HG03565 (cell line): ENCODE results near the gene RAB17.
"Not testable (repeated sequence)": the region's sequence is repeated elsewhere in the genome, so short reads cannot be mapped to it uniquely, and the experiment has no call there.

ENCODE experiments used
- ATAC-seq: cut with Tn5 transposase; IDR thresholded peaks from one replicate; pipeline ENCODE4 v1.9.1; 2021; ENCODE audit warnings: mild to moderate bottlenecking, moderate library complexity; ENCODE audit not compliant: unreplicated experiment

Gene RAB17

GRCh38 chr2:237600205-237600846 lies 9.8 kb upstream of the RAB17 start:
- ATAC-seq: no peak

- no peak for ATAC-seq
Observed at GRCh38 chr2:237599465-237600110, 9.1 kb upstream of the RAB17 start.

GRCh38 chr2:237598468-237599208 lies 8.1 kb upstream of the RAB17 start:
- no peak for ATAC-seq

- no peak for ATAC-seq
Observed at GRCh38 chr2:237597196-237598145, 6.9 kb upstream of the RAB17 start.

- no peak for ATAC-seq
Observed at GRCh38 chr2:237596520-237597195, 6.1 kb upstream of the RAB17 start.

- not testable (repeated sequence) for ATAC-seq
Observed at GRCh38 chr2:237595829-237596519, 5.4 kb upstream of the RAB17 start.

GRCh38 chr2:237594514-237594871 lies 4.0 kb upstream of the RAB17 start:
- no peak for ATAC-seq

GRCh38 chr2:237593596-237594320 lies 3.2 kb upstream of the RAB17 start:
- no peak for ATAC-seq

- no peak for ATAC-seq
Observed at GRCh38 chr2:237593036-237593435, 2.5 kb upstream of the RAB17 start.

- ATAC-seq: no peak
Observed at GRCh38 chr2:237592425-237592980, 2.0 kb upstream of the RAB17 start.

GRCh38 chr2:237591141-237591881 lies 777 bp upstream of the RAB17 start:
- ATAC-seq: no peak

GRCh38 chr2:237588044-237588696 lies 2.4 kb downstream of the RAB17 start:
- no peak for ATAC-seq

- ATAC-seq: no peak
Observed at GRCh38 chr2:237585590-237586221, 4.8 kb downstream of the RAB17 start.

- no peak for ATAC-seq
Observed at GRCh38 chr2:237583385-237584295, 6.9 kb downstream of the RAB17 start.

- ATAC-seq: no peak
Observed at GRCh38 chr2:237581751-237582746, 8.5 kb downstream of the RAB17 start.
